SK-N-SH (cell line): ENCODE results near the gene SPAG6. TPM values are rescaled to one million over a fixed set of nuclear protein-coding genes. Genes with fewer than 3 reads are reported as not detected.

Source experiments
- CTCF ChIA-PET: fragments of 300-600, 350-600 bp; formaldehyde crosslinking; extraction: SDS; loops from one replicate; lab custom pipeline; 2021; lab: Yijun Ruan, JAX
- POLR2A ChIA-PET: fragments of 350-600 bp; sonication (Branson Sonifier 250); formaldehyde crosslinking; extraction: SDS; loops from one replicate; lab custom pipeline; 2020; ENCODE audit warnings: antibody characterized with exemption, inconsistent platforms; lab: Yijun Ruan, JAX
- DNase-seq: peaks from one replicate; pipeline ENCODE4 v3.0.0; 2012
- H2AFZ ChIP-seq: fragments of 200-600 bp; sonication (generic); 2 replicates; pipeline ENCODE4 v1.8.1; 2016; ENCODE audit warnings: antibody characterized with exemption, mild to moderate bottlenecking, low read depth
- H3F3A ChIP-seq: fragments of 200-600 bp; sonication (generic); replicated peaks from 2 replicates; pipeline ENCODE3; 2016; ENCODE audit warnings: antibody characterized with exemption, mild to moderate bottlenecking; ENCODE audit not compliant: insufficient read depth
- H3K27ac ChIP-seq, 2 experiments: fragments of 200-500 bp in 1 of 2; fragments of 200-600 bp in 1 of 2; sonication (Bioruptor generic) in 1 of 2; sonication (generic), shearing (Covaris generic) in 1 of 2; 2 replicates each; pipeline versions ENCODE4 v1.5.1 to v1.6.1; 2014 to 2016; ENCODE audit warnings: low read depth in 2 of 2, inconsistent platforms in 1 of 2, low read length in 1 of 2, mild to moderate bottlenecking in 1 of 2, mixed read lengths in 1 of 2
- H3K27me3 ChIP-seq: fragments of 200-600 bp; sonication (generic), shearing (Covaris generic); 2 replicates; pipeline ENCODE4 v1.6.1; 2016; ENCODE audit warnings: mixed run types; ENCODE audit not compliant: insufficient read depth
- H3K36me3 ChIP-seq, 2 experiments: fragments of 200-500 bp in 1 of 2; fragments of 200-600 bp in 1 of 2; sonication (Bioruptor generic) in 1 of 2; sonication (generic) in 1 of 2; replicated peaks in 1 of 2; 2 replicates each; pipeline versions ENCODE3 to v1.5.1; 2014 to 2016; ENCODE audit warnings: low read length in 1 of 2, mild to moderate bottlenecking in 1 of 2; ENCODE audit not compliant: insufficient read depth in 2 of 2, control insufficient read depth in 1 of 2
- H3K4me1 ChIP-seq, 2 experiments: fragments of 200-500 bp in 1 of 2; fragments of 200-600 bp in 1 of 2; sonication (Bioruptor generic) in 1 of 2; sonication (generic), shearing (Covaris generic) in 1 of 2; 2 replicates each; pipeline versions ENCODE4 v1.5.1 to v1.6.1; 2014 to 2016; ENCODE audit warnings: low read depth in 1 of 2, low read length in 1 of 2, mixed run types in 1 of 2; ENCODE audit not compliant: insufficient read depth in 2 of 2, control insufficient read depth in 1 of 2
- H3K4me2 ChIP-seq: fragments of 200-600 bp; sonication (generic), shearing (Covaris generic); 2 replicates; pipeline ENCODE4 v1.6.1; 2017; ENCODE audit warnings: mixed run types
- H3K4me3 ChIP-seq, 2 experiments: fragments of 200-500 bp in 1 of 2; fragments of 200-600 bp in 1 of 2; sonication (Bioruptor generic) in 1 of 2; sonication (generic), shearing (Covaris generic) in 1 of 2; 2 replicates each; pipeline versions ENCODE4 v1.5.1 to v1.8.1; 2014 to 2016; ENCODE audit warnings: low read depth in 2 of 2, inconsistent platforms in 1 of 2, low read length in 1 of 2, mild to moderate bottlenecking in 1 of 2, mixed read lengths in 1 of 2, moderate library complexity in 1 of 2
- H3K79me2 ChIP-seq: fragments of 200-600 bp; sonication (generic); 2 replicates; pipeline ENCODE4 v1.8.1; 2017; ENCODE audit warnings: mild to moderate bottlenecking; ENCODE audit not compliant: insufficient read depth
- H3K9ac ChIP-seq: fragments of 200-600 bp; sonication (generic); 2 replicates; pipeline ENCODE4 v1.6.1; 2017; ENCODE audit warnings: mixed run types
- H3K9me2 ChIP-seq: fragments of 200-600 bp; sonication (generic); 2 replicates; pipeline ENCODE4 v1.6.1; 2017; ENCODE audit warnings: mixed run types
- H3K9me3 ChIP-seq: fragments of 200-600 bp; sonication (generic); 2 replicates; pipeline ENCODE4 v1.6.1; 2017; ENCODE audit warnings: mixed run types, mild to moderate bottlenecking, moderate library complexity
- H4K20me1 ChIP-seq: fragments of 200-600 bp; sonication (generic); 2 replicates; pipeline ENCODE4 v1.6.1; 2017; ENCODE audit warnings: mild to moderate bottlenecking, mixed run types; ENCODE audit not compliant: insufficient read depth
- CHD2 ChIP-seq: fragments of 150-350 bp; IDR thresholded peaks from 2 replicates; pipeline ENCODE4 v1.6.1; 2018; ENCODE audit warnings: low read length; ENCODE audit not compliant: partially characterized antibody
- CTCF ChIP-seq: fragments of 200-600 bp; sonication (generic); IDR thresholded peaks from 2 replicates; pipeline ENCODE4 v1.6.1; 2017; ENCODE audit warnings: antibody characterized with exemption, mild to moderate bottlenecking, moderate library complexity
- ELF1 ChIP-seq: IDR thresholded peaks from 2 replicates; pipeline ENCODE4 v1.4.0; 2012
- FOXJ3 ChIP-seq: sonication (generic); formaldehyde crosslinking; IDR thresholded peaks from 2 replicates; pipeline ENCODE4 v1.5.1; 2020; ENCODE audit warnings: mild to moderate bottlenecking, missing genetic modification reagents
- FOXM1 ChIP-seq: IDR thresholded peaks from 2 replicates; pipeline ENCODE4 v1.4.0; 2012; ENCODE audit warnings: low read depth, mild to moderate bottlenecking
- GABPA ChIP-seq: IDR thresholded peaks from 2 replicates; pipeline ENCODE4 v1.4.0; 2012; ENCODE audit warnings: low read depth, mild to moderate bottlenecking
- GATA2 ChIP-seq: sonication (generic); formaldehyde crosslinking; IDR thresholded peaks from 2 replicates; pipeline ENCODE4 v1.5.0; 2020; ENCODE audit warnings: mild to moderate bottlenecking, missing genetic modification reagents
- IRF3 ChIP-seq: fragments of 150-350 bp; IDR thresholded peaks from 2 replicates; pipeline ENCODE4 v1.6.1; 2016; ENCODE audit warnings: mild to moderate bottlenecking, low read depth, low read length
- MEF2A ChIP-seq: IDR thresholded peaks from 2 replicates; pipeline ENCODE4 v1.4.0; 2012; ENCODE audit warnings: low read depth, borderline replicate concordance
- PBX3 ChIP-seq: IDR thresholded peaks from 2 replicates; pipeline ENCODE4; 2012
- REST ChIP-seq: IDR thresholded peaks from 2 replicates; pipeline ENCODE4 v1.6.1; 2012; ENCODE audit warnings: mild to moderate bottlenecking, low read depth, low read length, moderate library complexity
- RXRA ChIP-seq: IDR thresholded peaks from 2 replicates; pipeline ENCODE4 v1.4.0; 2012; ENCODE audit warnings: low read depth, mild to moderate bottlenecking, borderline replicate concordance
- SIN3A ChIP-seq: IDR thresholded peaks from 2 replicates; pipeline ENCODE4 v1.6.1; 2012; ENCODE audit warnings: low read depth, mild to moderate bottlenecking, low read length, moderate library complexity, borderline replicate concordance
- TAF1 ChIP-seq: IDR thresholded peaks from 2 replicates; pipeline ENCODE4 v1.6.1; 2012; ENCODE audit warnings: low read depth, mild to moderate bottlenecking, low read length, moderate library complexity, borderline replicate concordance
- TCF12 ChIP-seq: IDR thresholded peaks from 2 replicates; pipeline ENCODE4 v1.4.0; 2012
- TEAD4 ChIP-seq: IDR thresholded peaks from 2 replicates; pipeline ENCODE4 v1.4.0; 2012; ENCODE audit warnings: mild to moderate bottlenecking, borderline replicate concordance; ENCODE audit not compliant: insufficient read depth
- ZBTB33 ChIP-seq: IDR thresholded peaks from 2 replicates; pipeline ENCODE4 v1.4.0; 2012; ENCODE audit warnings: low read depth, borderline replicate concordance
- WGBS: methylation state at CpG from one replicate; pipeline ENCODE4 v1.1.6; 2017; ENCODE audit warnings: low lambda C conversion rate; 5-methylcytosine and 5-hydroxymethylcytosine counted together
- polyA plus RNA-seq, 3 experiments: library from polyadenylated mRNA; depleted of rRNA; stranded (reverse); fragments of >200 nt; gene quantifications; 2 replicates each; pipeline ENCODE4 v1.2.3, GENCODE V29; 2012

The SPAG6 gene
- polyA plus RNA-seq, 1 of the 3 experiments (the other 2 are of a cell fraction) = 0.77 TPM

GRCh38 chr10:22363305-22363704 is 18.0 kb downstream of the SPAG6 start:
- Histone ChIP-seq H3K9me3 (no peaks in the 10 kb centered on the region), H3K79me2 (no peaks in the 10 kb centered on the region), H3K36me3 (no peaks in the 10 kb centered on the region), H3K27ac (no peak overlapping the region), H3F3A (no peaks in the 10 kb centered on the region), H3K4me2 (no peak overlapping the region), H4K20me1 (no peaks in the 10 kb centered on the region), H2AFZ (no peak overlapping the region), H3K4me3 (no peak overlapping the region), H3K9me2 (no peaks in the 10 kb centered on the region), H3K4me1 (no peaks in the 10 kb centered on the region), H3K27me3 (no peaks in the 10 kb centered on the region), H3K9ac (no peak overlapping the region)
- TF ChIP-seq REST (no peak), GATA2 (CRISPR knock-in tag) (no peak), ELF1 (no peak), PBX3 (no peak), GABPA (no peak), RXRA (no peak), IRF3 (no peak)
- CTCF ChIA-PET = interaction anchor here (1.0 to 1.2 kb wide), 2 partner anchors 16 to 27 kb away, joined by 3 read pairs; no protein-coding TSS in a partner anchor
- POLR2A ChIA-PET = no interaction called here
- 76% methylated on average over 6 of the region's 6 CpGs for WGBS
- DNase-seq = no peak

- ChIA-PET CTCF (no interaction called here), POLR2A (no interaction called here)
- no peaks in the 10 kb centered on the region for H3K27me3 ChIP-seq
- H3K4me3 ChIP-seq = no peak overlapping the region
- TF ChIP-seq ELF1 (no peak), CHD2 (no peak), CTCF (no peak), RXRA (no peak), ZBTB33 (no peak), MEF2A (no peak), TAF1 (no peak), TEAD4 (no peak), FOXJ3 (CRISPR knock-in tag) (no peak), TCF12 (no peak), SIN3A (no peak), FOXM1 (no peak)
- H4K20me1 ChIP-seq = no peaks in the 10 kb centered on the region
- no peaks in the 10 kb centered on the region for H3K4me1 ChIP-seq
- 84% methylated on average over 5 of the region's 5 CpGs for WGBS
- no peak overlapping the region for H2AFZ ChIP-seq
- no peaks in the 10 kb centered on the region for H3K9me2 ChIP-seq
- DNase-seq = no peak
- H3K79me2 ChIP-seq = no peaks in the 10 kb centered on the region
- H3K36me3 ChIP-seq = no peaks in the 10 kb centered on the region
- no peak overlapping the region for H3K27ac ChIP-seq
- no peaks in the 10 kb centered on the region for H3F3A ChIP-seq
- no peaks in the 10 kb centered on the region for H3K9me3 ChIP-seq
- H3K9ac ChIP-seq = no peak overlapping the region
- no peak overlapping the region for H3K4me2 ChIP-seq
Measured at GRCh38 chr10:22364407-22365140, 19.3 kb downstream of the SPAG6 start.
